Stimulated activated effector memory CD8-positive, alpha-beta T cell treated with anti-CD3 and anti-CD28 coated beads, Interleukin-12 subunit alpha, Interleukin-12 subunit beta, amount 100 ng/mL, for 72 hours (primary cell): ENCODE results near the gene GJB2.

Experiments used
- ATAC-seq: fragments of 150-1000 bp; cut with Tn5 transposase; 2 replicates; pipeline ENCODE4 v1.10.0; 2021
- DNase-seq, 2 donors: peaks; one replicate each; pipeline ENCODE4 v3.0.0; 2021 to 2022; ENCODE audit warnings: low spot score in 2 of 2
- H3K27ac Mint-ChIP-seq: one replicate; pipeline ENCODE4 v1.8.0; 2022; ENCODE audit warnings: mild to moderate bottlenecking, mixed read lengths
- H3K36me3 Mint-ChIP-seq: one replicate; pipeline ENCODE4 v1.8.0; 2022; ENCODE audit warnings: mild to moderate bottlenecking, mixed read lengths
- H3K4me1 Mint-ChIP-seq: one replicate; pipeline ENCODE4 v1.8.0; 2022; ENCODE audit warnings: mixed read lengths
- H3K4me3 Mint-ChIP-seq: one replicate; pipeline ENCODE4 v1.8.0; 2022; ENCODE audit warnings: mild to moderate bottlenecking, mixed read lengths
- H3K9me3 Mint-ChIP-seq: one replicate; pipeline ENCODE4 v1.8.0; 2022; ENCODE audit warnings: mixed read lengths

GJB2 gene

GRCh38 chr13:20182231-20182846 lies 10.4 kb downstream of the GJB2 start:
- peaks cover 6% of the 10 kb centered on the region for H3K4me1 Mint-ChIP-seq
- peak; percentile 24 to 67 for DNase-seq
- H3K9me3 Mint-ChIP-seq = no peaks in the 10 kb centered on the region
- ATAC-seq = peak; percentile 86
- H3K36me3 Mint-ChIP-seq = no peaks in the 10 kb centered on the region
- no peak overlapping the region for H3K4me3 Mint-ChIP-seq
- H3K27ac Mint-ChIP-seq = no peak overlapping the region

- DNase-seq (no peak), ATAC-seq (no peak)
- Mint-ChIP-seq H3K27ac (no peak overlapping the region), H3K9me3 (no peaks in the 10 kb centered on the region), H3K4me1 (peaks cover 6% of the 10 kb centered on the region), H3K4me3 (no peak overlapping the region), H3K36me3 (no peaks in the 10 kb centered on the region)
Observed at GRCh38 chr13:20181188-20181587, 11.6 kb downstream of the GJB2 start.

GRCh38 chr13:20178156-20178555 lies 14.6 kb downstream of the GJB2 start:
- ATAC-seq (no peak), DNase-seq (no peak)
- no peak overlapping the region for H3K27ac Mint-ChIP-seq
- H3K4me1 Mint-ChIP-seq = peaks cover 25% of the 10 kb centered on the region
- H3K9me3 Mint-ChIP-seq = no peaks in the 10 kb centered on the region
- no peaks in the 10 kb centered on the region for H3K36me3 Mint-ChIP-seq
- H3K4me3 Mint-ChIP-seq = no peak overlapping the region

- Mint-ChIP-seq H3K36me3 (no peaks in the 10 kb centered on the region), H3K4me3 (no peak overlapping the region), H3K9me3 (no peaks in the 10 kb centered on the region), H3K4me1 (peaks cover 27% of the 10 kb centered on the region), H3K27ac (no peak overlapping the region)
- ATAC-seq (no peak), DNase-seq (peak in 1 of 2 donors; percentile 42)
Observed at GRCh38 chr13:20177049-20177831, 15.5 kb downstream of the GJB2 start.

- Mint-ChIP-seq H3K9me3 (no peaks in the 10 kb centered on the region), H3K4me1 (peaks cover 27% of the 10 kb centered on the region)
- ATAC-seq = no peak
Observed at GRCh38 chr13:20175907-20176652, 16.7 kb downstream of the GJB2 start.

GRCh38 chr13:20175406-20175794 lies 17.3 kb downstream of the GJB2 start:
- DNase-seq (no peak), ATAC-seq (no peak)
- H3K9me3 Mint-ChIP-seq = no peaks in the 10 kb centered on the region
- no peaks in the 10 kb centered on the region for H3K36me3 Mint-ChIP-seq
- peaks cover 27% of the 10 kb centered on the region for H3K4me1 Mint-ChIP-seq
- H3K27ac Mint-ChIP-seq = no peak overlapping the region
- peak overlapping the region; percentile 34 for H3K4me3 Mint-ChIP-seq

More at GRCh38 chr13:20175907-20176652, 16.7 kb downstream of the GJB2 start:
- no peaks in the 10 kb centered on the region for H3K36me3 Mint-ChIP-seq
- no peak overlapping the region for H3K4me3 Mint-ChIP-seq
- H3K27ac Mint-ChIP-seq = no peak overlapping the region
- DNase-seq = no peak

GRCh38 chr13:20174656-20175405 lies 17.9 kb downstream of the GJB2 start:
- DNase-seq (peak; percentile 22 to 75), ATAC-seq (peak; percentile 95)
- Mint-ChIP-seq H3K4me1 (peaks cover 27% of the 10 kb centered on the region), H3K27ac (peak overlapping the region; percentile 70), H3K36me3 (no peaks in the 10 kb centered on the region), H3K9me3 (no peaks in the 10 kb centered on the region), H3K4me3 (peak overlapping the region; percentile 34)

GRCh38 chr13:20173116-20173746 lies 19.5 kb downstream of the GJB2 start:
- no peaks in the 10 kb centered on the region for H3K36me3 Mint-ChIP-seq
- no peak overlapping the region for H3K4me3 Mint-ChIP-seq
- DNase-seq (no peak), ATAC-seq (no peak)
- H3K4me1 Mint-ChIP-seq = peaks cover 26% of the 10 kb centered on the region
- no peaks in the 10 kb centered on the region for H3K9me3 Mint-ChIP-seq
- H3K27ac Mint-ChIP-seq = no peak overlapping the region

GRCh38 chr13:20171364-20171763 lies 21.4 kb downstream of the GJB2 start:
- DNase-seq (no peak), ATAC-seq (no peak)
- Mint-ChIP-seq H3K27ac (no peak overlapping the region), H3K4me3 (no peak overlapping the region), H3K36me3 (no peaks in the 10 kb centered on the region), H3K9me3 (no peaks in the 10 kb centered on the region), H3K4me1 (peaks cover 20% of the 10 kb centered on the region)

- H3K4me1 Mint-ChIP-seq = peaks cover 20% of the 10 kb centered on the region
- no peak for DNase-seq
- H3K36me3 Mint-ChIP-seq = no peaks in the 10 kb centered on the region
- H3K9me3 Mint-ChIP-seq = no peaks in the 10 kb centered on the region
- ATAC-seq = no peak
- no peak overlapping the region for H3K4me3 Mint-ChIP-seq
- no peak overlapping the region for H3K27ac Mint-ChIP-seq
Observed at GRCh38 chr13:20170921-20171320, 21.8 kb downstream of the GJB2 start.

GRCh38 chr13:20168396-20168795 lies 24.3 kb downstream of the GJB2 start:
- H3K27ac Mint-ChIP-seq = no peak overlapping the region
- no peaks in the 10 kb centered on the region for H3K9me3 Mint-ChIP-seq
- H3K4me3 Mint-ChIP-seq = no peak overlapping the region
- H3K4me1 Mint-ChIP-seq = peaks cover 4% of the 10 kb centered on the region
- DNase-seq (no peak), ATAC-seq (no peak)
- H3K36me3 Mint-ChIP-seq = no peaks in the 10 kb centered on the region

GRCh38 chr13:20165417-20166257 lies 27.1 kb downstream of the GJB2 start:
- Mint-ChIP-seq H3K36me3 (no peaks in the 10 kb centered on the region), H3K4me3 (no peak overlapping the region), H3K4me1 (no peaks in the 10 kb centered on the region), H3K9me3 (no peaks in the 10 kb centered on the region), H3K27ac (no peak overlapping the region)
- ATAC-seq (no peak), DNase-seq (no peak)

GRCh38 chr13:20161951-20162300 lies 30.8 kb downstream of the GJB2 start:
- Mint-ChIP-seq H3K9me3 (no peaks in the 10 kb centered on the region), H3K27ac (no peak overlapping the region)
- no peak for DNase-seq

GRCh38 chr13:20161275-20161950 lies 31.3 kb downstream of the GJB2 start:
- peak; percentile 48 to 75 for DNase-seq
- no peaks in the 10 kb centered on the region for H3K9me3 Mint-ChIP-seq
- H3K4me1 Mint-ChIP-seq = peaks cover 9% of the 10 kb centered on the region
- H3K4me3 Mint-ChIP-seq = peak overlapping the region; percentile 75
- no peak overlapping the region for H3K27ac Mint-ChIP-seq
- peak; percentile 71 for ATAC-seq
- H3K36me3 Mint-ChIP-seq = no peaks in the 10 kb centered on the region

More at GRCh38 chr13:20161951-20162300, 30.8 kb downstream of the GJB2 start:
- H3K36me3 Mint-ChIP-seq = no peaks in the 10 kb centered on the region
- ATAC-seq = no peak
- peak overlapping the region; percentile 75 for H3K4me3 Mint-ChIP-seq
- H3K4me1 Mint-ChIP-seq = peaks cover 9% of the 10 kb centered on the region
